ENCODE data around the gene KCNT1.

- TF ChIP-seq, protein P1, sequence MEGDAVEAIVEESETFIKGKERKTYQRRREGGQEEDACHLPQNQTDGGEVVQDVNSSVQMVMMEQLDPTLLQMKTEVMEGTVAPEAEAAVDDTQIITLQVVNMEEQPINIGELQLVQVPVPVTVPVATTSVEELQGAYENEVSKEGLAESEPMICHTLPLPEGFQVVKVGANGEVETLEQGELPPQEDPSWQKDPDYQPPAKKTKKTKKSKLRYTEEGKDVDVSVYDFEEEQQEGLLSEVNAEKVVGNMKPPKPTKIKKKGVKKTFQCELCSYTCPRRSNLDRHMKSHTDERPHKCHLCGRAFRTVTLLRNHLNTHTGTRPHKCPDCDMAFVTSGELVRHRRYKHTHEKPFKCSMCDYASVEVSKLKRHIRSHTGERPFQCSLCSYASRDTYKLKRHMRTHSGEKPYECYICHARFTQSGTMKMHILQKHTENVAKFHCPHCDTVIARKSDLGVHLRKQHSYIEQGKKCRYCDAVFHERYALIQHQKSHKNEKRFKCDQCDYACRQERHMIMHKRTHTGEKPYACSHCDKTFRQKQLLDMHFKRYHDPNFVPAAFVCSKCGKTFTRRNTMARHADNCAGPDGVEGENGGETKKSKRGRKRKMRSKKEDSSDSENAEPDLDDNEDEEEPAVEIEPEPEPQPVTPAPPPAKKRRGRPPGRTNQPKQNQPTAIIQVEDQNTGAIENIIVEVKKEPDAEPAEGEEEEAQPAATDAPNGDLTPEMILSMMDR (IDR thresholded peaks at IDR 0.05): no peak
- no peak for TF ChIP-seq POLR2A (IDR thresholded peaks at IDR 0.05)
Measured at GRCh38 chr9:135699440-135699839, 2.5 kb upstream of the KCNT1 start, which contains the start of gene SOHLH1.

Data from esophagus squamous epithelium (tissue), 4 donors.